Measurements from ENCODE around the gene NEIL3. TPM values are rescaled to one million over a fixed set of nuclear protein-coding genes. Genes with fewer than 3 reads are reported as not detected.

Gene NEIL3
- total RNA-seq, 1 donor from 2014 or later, result 20.2 TPM

DNA sequence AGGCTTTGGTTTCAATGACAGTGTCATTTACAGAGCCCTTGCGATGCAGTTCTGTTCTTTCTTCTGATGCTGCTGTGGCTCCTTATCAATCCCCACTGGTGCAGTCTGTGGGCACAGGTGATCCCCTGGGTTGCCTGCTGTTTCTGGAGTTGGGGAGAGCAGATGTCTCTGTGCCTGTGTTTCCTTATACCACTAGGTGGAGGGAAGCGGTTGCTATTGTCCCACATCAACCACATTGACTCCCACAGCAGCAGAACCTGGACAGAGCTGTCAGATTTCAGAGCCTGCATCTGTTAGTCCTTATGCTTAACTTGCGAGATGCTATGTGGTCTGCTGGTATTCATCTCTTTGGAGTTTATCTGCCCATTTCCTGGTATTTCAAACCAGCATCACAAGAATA lies 57.7 kb downstream of the NEIL3 start:
- intact Hi-C loops (cut with micrococcal nuclease), result loop anchor here (1.0 to 2.0 kb wide), 4 partner anchors 75 to 187 kb away; partner anchors contain the start of gene AGA

DNA sequence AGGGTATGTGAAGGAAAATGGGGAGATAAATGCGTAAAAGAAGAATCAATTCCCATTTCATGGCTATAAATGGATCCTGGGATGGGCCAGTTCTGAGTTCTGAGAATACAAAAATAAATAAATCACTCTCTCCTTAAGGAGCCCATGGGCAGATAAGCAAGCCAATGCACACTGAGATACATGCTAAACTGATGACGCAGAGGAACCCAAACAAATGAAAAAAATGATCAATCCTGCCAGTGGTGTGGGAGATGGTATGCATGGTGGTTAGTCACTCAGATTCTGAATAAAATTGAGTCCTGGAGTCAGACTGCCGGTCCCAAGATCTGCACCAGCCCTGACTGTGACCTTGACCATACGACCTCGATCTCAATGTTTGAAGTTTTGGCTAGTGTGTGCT lies 59.7 kb downstream of the NEIL3 start:
- intact Hi-C loops (cut with micrococcal nuclease), result no loop called here

DNA sequence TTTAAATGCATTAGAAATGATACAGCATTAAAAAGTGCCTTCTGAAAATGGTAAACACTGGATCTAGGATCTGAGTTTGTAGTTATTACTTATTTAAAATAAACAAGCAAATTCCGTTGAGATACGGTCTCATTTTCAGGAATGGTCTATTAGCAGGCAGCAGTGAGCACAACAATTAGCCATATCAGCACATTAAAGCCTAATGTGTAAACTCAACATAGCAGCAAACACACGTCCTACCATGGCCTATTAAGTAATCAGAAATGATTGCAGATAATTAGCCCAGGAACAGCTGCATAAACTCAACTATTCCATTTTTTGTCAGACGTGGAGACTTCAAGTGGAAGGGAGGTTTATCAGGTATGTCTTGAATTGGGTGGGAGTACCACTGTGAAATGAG lies 61.8 kb downstream of the NEIL3 start:
- intact Hi-C loops (cut with micrococcal nuclease), result no loop called here

DNA sequence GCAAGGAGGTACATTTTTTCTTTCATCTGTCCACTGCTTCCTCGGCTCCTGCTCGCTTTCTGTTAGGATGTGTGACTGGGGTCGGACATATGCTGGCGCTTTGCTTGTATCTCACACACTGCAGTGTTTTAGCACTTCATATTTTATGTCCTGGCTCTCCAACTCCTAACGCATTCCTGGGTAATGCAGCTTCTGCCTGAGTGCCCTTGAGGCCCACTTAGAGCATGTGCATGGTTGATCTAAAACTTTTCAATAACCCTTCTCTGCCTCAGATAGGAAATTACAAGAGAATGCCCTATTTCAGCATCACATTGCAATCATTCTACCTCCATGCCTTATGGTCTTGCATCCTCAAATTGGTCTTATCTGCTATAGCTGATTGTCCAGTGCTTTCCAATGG lies 65.3 kb downstream of the NEIL3 start:
- intact Hi-C loops (cut with micrococcal nuclease), result no loop called here

DNA sequence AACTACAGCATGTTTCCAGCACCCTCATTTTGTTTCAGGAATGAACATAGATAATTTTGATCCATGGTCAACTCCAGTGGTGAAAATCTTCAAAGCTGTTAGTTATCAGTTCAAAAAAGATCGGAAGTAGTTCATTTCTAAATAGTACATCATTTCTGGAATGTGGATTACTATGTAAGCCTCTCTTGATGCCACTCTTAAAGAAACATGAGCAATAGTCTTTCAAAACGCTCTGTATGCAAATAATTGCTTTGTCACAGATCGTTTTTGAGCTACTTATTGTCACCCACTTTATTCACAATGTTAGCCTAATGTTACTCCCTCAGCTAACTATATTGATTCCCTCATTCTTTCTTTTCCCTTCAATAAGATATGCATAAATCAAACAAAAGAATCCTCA lies 65.7 kb downstream of the NEIL3 start:
- intact Hi-C loops (cut with micrococcal nuclease), result no loop called here

DNA sequence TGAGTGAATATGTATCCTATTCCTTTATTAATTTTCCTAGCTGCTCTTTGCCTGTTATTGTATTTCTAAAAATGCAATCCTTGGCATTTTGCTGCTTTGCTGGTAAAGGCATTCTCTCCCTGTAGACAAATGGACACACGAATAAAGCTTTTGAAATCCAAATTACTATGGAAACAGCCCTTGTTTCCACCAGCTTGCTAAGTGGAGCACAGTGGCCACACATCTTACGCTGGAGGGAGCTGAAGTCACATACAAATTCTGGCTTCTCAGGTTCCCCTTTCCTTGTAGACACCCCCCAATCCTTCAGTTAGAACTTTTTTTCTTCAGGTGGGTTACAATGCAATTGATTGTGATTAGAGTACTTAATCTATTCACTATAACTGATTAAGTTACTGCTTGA lies 66.3 kb downstream of the NEIL3 start:
- intact Hi-C loops (cut with micrococcal nuclease), result no loop called here

DNA sequence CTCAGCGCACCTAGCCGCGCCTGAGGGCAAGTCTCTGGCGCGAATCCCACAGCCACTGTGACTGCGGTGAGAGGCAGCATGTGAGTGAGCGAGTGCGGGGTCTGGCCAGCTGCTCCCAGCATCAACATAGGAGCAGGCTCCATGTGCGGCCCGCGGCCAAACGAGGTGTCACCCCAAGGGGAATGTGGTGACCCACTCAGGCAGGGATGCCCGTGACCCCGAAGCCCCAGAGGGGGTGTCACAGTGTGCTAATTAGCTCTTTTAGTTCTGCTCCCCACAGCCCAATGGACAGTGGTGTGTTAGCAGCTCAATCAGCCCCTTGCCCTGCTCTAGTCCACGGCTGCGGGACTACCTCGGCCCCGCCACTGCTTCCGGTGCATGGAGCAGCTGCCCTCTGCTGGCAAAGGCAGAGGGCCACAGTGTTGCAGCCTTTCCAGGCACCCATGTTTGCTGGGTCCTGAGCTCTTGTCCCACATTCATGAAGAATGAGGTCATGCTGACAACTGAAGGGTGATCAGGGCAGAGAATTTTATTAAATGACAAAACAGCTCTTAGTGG lies 71.1 kb downstream of the NEIL3 start:
- intact Hi-C loops (cut with micrococcal nuclease), result no loop called here

DNA sequence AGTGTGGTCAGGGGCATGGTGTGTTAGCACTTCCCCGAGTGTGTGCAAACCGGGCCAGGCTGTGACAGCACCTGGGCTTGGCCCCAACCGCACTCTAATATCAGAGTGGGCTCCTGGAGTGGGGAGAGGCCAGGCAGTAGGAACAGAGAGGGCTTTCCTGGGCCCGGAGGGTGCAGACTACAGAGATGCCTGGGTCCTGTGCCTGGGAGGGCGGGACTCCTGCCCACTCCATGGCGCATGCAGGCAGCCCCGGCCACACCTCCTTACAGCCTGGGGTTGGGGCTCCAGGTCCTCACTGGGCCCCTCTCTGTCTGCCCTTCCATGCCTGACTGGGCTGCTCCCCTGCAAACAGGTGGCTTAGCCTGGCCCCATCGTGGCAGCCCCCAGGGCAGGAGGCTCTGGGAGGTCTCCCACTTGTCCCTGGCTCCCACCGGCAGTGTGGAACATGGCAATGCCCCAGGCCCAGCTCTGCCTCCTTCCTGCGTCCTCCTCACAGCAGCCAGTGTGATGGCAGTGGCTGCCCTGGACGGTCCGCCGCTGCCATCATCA lies 72.2 kb downstream of the NEIL3 start:
- intact Hi-C loops (cut with micrococcal nuclease), result no loop called here

DNA sequence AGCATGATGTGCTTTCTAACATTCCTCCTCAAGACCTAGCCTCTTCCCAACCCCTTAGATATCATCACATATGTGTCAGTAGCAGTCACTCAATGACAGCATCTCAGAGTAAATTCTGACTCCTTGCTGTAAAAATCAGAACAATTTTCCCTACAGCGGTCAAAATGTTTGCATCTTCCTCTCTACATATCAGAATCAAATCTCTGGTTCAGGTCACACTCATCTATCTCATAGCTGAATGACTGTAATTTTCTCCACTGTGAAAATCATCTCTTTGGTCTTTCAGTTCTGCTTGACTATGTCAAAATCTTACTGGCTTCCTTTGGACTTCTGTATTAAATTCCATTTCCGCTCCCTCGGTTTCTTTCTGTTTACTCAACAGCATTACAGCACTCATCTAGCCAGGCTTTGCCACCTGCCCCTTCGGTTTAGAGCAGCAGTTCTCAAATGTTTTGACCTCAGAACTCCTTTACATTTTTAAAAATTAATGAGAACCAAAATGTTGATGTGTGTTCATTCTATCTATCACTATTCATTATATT lies 75.3 kb downstream of the NEIL3 start:
- intact Hi-C loops (cut with micrococcal nuclease), result no loop called here

DNA sequence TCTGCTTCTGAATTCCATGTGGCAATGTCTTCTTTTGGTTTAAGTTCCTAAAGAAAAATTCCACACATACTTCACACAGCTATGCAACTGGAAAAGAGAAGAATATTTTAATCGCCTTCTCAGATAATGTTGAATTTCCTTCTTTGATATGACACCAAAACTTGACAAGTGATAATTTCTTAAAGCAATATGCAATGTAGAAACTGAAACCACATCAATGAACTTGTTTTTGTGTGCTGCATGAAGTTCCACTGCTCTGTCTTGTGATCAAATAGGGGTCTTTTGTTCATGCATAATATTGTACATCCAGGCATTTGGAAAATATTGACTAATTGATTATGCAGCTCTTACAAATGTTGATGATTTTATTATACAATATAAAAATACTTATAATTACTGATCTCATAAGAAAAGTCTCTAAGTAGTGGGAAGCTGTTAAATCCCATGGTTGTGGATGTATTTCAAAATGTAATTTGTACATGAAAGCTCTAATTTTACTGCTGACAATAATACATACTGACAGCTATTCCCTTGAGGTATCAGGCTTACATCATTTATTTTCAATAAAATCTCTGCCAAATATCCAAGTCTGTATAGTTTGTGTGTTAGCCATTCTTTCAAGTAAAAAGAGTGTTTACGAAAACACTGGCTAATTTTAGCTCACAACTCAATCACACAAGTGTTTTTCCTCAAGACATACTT lies 76.1 kb downstream of the NEIL3 start:
- intact Hi-C loops (cut with micrococcal nuclease), result no loop called here

DNA sequence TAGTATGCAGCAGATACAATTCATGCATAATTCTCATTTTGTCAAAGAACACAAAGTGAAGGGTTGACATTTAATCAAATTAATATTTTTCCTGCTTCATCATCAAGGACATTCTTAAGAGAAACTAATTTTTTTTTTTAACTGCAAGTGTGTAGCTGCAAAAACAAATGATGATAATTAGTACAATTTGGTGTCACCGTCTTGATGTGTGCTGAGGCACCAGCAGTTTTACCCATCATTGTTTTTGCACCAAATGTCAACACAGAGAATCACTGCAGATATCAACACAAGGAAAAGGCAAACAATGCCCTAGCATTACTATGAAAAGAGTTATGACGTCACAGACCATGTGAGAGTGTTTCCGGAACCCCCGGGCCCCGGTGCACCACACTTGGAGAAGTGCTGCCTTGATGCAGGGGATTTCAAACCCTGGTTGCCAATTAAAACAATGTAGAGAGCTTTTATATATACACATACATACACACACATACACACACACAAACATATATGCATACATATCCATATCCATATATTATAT lies 76.7 kb downstream of the NEIL3 start:
- intact Hi-C loops (cut with micrococcal nuclease), result no loop called here

DNA sequence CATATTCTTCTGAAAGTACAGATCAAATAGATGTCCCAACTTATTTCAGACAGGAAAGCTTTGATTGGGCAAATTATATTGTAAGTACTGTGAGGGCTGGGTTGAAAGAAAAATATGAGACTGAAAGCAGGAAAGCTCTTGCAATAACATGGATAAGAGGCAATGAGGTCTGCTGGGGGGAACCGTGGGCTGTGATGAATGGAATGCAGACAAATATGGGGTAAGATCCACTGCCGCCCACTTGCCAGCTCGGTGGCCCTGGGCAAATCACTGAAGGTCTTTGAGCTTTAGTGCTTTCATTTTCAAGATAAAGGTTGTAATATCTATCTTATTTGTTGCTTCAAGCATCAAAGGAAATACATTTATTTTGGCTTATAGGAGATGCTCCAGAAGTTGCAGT lies 81.6 kb downstream of the NEIL3 start:
- intact Hi-C loops (cut with micrococcal nuclease), result no loop called here

DNA sequence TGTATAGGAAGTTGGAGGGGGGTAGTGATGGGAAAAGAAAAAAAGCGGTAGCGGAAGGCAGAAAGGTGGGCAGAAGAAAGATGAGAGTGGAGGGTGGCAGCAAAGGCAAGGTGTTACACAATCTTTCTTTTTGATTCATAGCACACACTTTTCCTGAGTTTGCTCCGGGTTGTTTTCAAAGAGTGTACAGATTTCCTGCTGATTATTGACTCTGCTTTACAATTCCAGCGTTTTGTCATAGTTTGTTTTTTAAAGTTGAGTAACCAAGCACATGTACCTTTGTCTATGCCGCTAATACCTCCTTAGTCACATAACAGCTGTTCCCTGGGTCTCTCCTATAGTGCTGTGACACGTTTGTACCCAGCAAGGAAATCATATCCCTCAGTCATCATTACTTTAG lies 82.3 kb downstream of the NEIL3 start:
- intact Hi-C loops (cut with micrococcal nuclease), result no loop called here

DNA sequence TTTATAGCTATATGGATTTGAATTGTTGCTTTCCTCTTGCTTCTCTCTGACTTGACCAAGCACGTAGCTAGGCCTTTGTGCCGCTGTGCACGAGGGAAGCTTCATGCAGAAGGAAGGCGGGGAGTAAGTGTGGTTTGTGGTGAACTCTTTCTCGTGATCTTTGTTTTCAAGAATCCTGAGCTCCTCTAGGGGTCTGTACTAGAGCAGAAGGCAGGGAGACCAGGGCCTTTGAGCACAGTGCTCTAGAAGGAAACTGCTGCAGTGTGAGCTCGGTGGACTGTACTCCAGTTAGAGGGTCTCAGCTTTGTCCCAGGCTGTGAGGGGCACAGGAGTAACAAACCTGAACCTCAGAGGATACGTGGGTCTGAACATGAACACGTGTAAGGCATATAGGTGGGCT lies 83.6 kb downstream of the NEIL3 start:
- intact Hi-C loops (cut with micrococcal nuclease), result no loop called here

DNA sequence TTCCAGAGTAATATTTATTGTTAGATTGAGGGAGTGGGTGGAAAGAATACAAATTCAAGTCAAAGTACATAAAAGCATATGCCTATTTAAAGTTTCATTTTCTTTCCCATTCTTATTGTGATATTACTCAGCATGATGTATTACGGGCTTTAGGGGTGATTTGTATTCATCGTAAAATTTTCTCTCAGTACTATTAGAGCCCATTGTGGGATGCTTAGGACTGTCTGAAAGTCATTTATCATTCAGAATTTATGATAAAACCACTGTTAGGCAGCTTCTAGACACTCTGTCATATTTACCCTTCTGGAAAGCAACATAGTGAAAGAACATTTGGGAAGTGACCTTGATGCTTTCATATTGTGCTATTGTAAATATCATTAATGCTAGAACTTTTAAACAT lies 86.7 kb downstream of the NEIL3 start:
- intact Hi-C loops (cut with micrococcal nuclease), result no loop called here

DNA sequence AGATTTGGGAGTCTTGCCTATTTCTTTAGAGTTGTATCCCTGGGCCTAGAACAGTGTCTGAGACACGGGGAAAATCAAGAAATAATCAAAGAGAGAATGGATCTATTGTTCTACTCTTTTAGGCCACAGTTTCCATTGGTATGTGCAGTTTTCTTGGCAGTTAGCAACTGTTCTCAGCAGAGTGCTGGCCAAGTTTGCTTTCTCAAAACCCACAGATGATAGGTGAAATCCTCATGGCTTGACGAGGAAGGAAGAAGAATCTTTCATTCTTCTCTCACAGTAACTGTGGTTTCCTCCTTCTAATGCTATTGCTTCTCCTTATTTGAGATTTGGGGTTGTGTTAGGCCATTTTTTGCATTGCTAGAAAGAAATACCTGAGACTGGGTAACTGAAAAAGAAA lies 90.4 kb downstream of the NEIL3 start:
- intact Hi-C loops (cut with micrococcal nuclease), result no loop called here

DNA sequence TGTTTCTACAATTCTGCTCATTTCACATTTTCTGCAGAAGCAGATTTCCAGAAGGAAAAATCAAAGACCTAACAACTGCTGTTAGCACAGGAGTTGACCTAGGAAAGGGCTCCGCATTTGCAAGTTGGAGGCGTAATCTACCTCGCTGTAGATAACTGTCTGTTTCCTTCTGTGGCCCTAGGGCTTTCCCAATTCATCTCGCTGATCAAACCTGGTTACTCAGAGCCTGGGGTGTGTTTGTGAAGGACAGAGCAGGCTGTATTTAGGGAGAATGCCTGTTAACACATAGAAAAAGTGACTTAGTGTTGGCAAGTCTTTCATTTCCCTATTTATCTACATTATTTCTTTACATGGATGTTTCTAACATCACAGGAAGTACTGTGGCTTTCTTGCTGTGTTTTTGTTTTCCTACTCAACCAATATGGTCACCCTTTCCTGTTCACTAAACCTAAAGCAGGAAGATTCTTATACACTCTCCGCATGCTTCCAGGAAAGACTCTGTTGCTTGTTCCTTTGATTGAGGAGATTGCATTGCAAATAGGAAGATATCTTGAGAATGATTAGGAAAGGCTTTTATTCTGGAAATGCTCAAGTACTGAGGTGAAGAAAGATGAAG lies 92.1 kb downstream of the NEIL3 start:
- intact Hi-C loops (cut with micrococcal nuclease), result loop anchor here (1.0 kb wide), 1 partner anchor 41 kb away; the partner anchor contains the start of gene AGA

DNA sequence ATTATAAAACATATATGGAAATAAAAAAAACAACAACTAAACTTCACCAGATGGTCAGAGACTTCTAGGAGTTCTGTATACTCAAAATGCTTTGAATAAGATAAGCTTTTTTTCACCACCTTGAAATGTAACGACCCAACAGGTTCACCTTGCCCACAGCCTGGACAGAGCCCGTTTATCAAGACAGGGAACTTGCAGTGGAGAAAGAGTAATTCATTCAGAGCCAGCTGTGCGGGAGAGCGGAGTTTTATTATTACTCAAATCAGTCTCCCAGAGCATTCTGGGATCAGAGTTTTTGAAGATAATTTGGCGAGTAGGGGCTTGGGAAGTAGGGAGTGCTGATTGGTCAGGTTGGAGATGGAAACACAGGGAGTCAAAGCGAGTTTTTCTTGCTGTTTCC lies 94.1 kb downstream of the NEIL3 start:
- intact Hi-C loops (cut with micrococcal nuclease), result no loop called here

DNA sequence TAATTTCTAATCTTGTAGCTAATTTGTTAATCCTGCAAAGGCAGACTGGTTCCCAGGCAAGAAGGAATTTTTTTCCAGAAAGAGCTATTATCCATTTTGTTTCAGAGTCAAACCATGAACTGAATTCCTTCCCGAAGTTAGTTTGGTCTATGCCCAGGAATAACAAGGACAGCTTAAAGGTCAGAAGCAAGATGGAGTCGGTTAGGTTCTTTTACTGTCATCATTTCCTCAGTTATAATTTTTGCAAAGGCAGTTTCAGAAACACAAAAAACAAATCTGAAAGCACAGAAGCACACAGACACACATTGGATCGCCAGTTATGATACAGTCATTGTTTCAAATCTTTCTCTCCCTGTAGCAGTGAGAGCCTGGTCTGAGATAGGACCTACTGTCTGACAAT lies 94.7 kb downstream of the NEIL3 start:
- intact Hi-C loops (cut with micrococcal nuclease), result no loop called here

DNA sequence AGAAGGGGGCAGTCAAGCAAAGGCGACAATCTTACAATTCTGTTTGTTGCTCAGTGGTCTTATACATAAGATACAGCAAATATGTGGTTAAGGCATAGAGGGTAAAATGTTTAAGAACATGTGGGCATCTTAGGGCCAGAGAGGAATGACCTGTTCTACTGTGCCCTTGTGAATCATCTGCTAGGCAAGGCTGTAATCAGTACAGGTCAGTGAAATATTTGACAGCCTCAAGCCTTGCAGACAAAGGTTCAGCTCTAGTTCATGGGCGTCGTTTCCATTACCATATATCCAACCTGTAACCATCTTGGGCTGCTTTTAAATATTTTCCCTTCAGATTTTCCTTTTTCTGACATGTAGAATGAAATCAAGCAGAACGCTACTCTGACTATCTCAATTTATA lies 95.3 kb downstream of the NEIL3 start:
- intact Hi-C loops (cut with micrococcal nuclease), result no loop called here

DNA sequence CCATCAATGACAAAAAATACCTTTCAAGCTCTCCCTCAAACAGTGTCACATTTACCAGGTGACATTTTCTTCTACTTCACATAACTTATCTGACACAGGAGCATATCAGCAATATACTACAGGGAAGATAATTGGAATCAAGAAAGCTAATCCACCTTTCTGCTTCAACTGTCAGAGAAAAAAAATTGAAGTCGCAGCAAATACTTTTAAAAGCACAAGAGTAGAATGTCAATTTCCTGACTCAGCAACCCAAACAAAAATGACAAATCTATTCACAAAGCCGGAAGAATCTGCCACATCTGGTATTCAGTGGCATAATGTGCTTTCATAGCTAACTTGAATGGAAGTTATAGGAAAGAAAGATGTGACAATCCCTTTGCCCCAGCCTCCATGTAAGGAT lies 95.8 kb downstream of the NEIL3 start:
- intact Hi-C loops (cut with micrococcal nuclease), result no loop called here

DNA sequence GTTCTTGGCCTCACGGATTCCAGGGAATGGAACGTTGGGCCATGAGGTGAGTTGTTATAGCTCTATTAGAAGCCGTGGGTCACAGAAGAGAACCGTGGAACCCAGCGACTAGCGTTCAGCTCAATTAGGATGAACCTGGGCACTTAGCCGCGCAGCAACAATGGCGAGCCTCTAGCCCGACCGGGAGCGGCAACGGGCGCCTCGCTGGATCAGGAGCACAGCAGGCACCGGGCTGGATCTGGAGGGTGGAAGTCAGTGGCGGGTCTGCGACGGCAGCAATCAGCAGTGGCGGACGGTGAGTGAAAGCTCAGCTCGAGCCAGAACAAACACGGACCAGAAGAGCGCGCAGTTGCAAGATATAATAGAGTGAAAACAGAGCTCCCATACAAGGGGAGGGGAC lies 98.3 kb downstream of the NEIL3 start:
- intact Hi-C loops (cut with micrococcal nuclease), result no loop called here

Measured in T-helper 1 cell treated with Interleukin-12 subunit alpha and Interleukin-12 subunit beta and Interleukin-4 antibody, amounts not matched to agents 30 ng/mL and 1 ng/mL, for 36 hours (primary cell).